IMR-90 (cell line): ENCODE data around the gene HNRNPUL1. TPM values are rescaled to one million over a fixed set of nuclear protein-coding genes. Genes with fewer than 3 reads are reported as not detected.

ENCODE experiments used
- ATAC-seq: fragments of 200-7000 bp; cut with Tn5 transposase; 2 replicates; pipeline ENCODE4 v1.9.1; 2020; ENCODE audit warnings: low read depth, mild to moderate bottlenecking, moderate library complexity
- BruUV-seq: library from RNA; stranded (reverse); fragments of 400-500 nt; replicated peaks from 2 replicates; lab custom pipeline; 2021; lab: Mats Ljungman, UMichigan
- CTCF ChIA-PET: fragments of 300-600 bp; formaldehyde crosslinking; extraction: SDS; loops from one replicate; lab custom pipeline; 2021; ENCODE audit warnings: antibody characterized with exemption; lab: Yijun Ruan, JAX
- POLR2A ChIA-PET: fragments of 300-600 bp; sonication (Branson Sonifier 250); formaldehyde crosslinking; loops from one replicate; lab custom pipeline; 2022; ENCODE audit warnings: antibody characterized with exemption; ENCODE audit not compliant: unreplicated experiment; lab: Charles Lee
- DNase-seq: peaks from one replicate; pipeline ENCODE4 v3.0.0; 2013
- H2AFZ ChIP-seq: replicated peaks from 2 replicates; pipeline ENCODE3; 2013; ENCODE audit warnings: low read length, mild to moderate bottlenecking; ENCODE audit not compliant: poor library complexity
- H2AK5ac ChIP-seq: 2 replicates; pipeline ENCODE4 v1.6.1; 2013; ENCODE audit warnings: low read depth, low read length, inconsistent platforms
- H2AK9ac ChIP-seq: replicated peaks from 2 replicates; pipeline ENCODE3; 2013; ENCODE audit warnings: mild to moderate bottlenecking, low read depth, low read length, moderate library complexity; ENCODE audit not compliant: poor library complexity
- H2BK120ac ChIP-seq: 2 replicates; pipeline ENCODE4 v1.6.1; 2013; ENCODE audit warnings: low read depth, low read length, inconsistent platforms
- H2BK15ac ChIP-seq: 3 replicates; pipeline ENCODE4 v1.6.1; 2013; ENCODE audit warnings: low read depth, low read length, inconsistent platforms
- H2BK20ac ChIP-seq: 2 replicates; pipeline ENCODE4 v1.6.1; 2013; ENCODE audit warnings: low read depth, mild to moderate bottlenecking, inconsistent platforms, low read length, moderate library complexity
- H2BK5ac ChIP-seq: 2 replicates; pipeline ENCODE4 v1.6.1; 2013; ENCODE audit warnings: mild to moderate bottlenecking, low read depth, low read length, inconsistent platforms; ENCODE audit not compliant: poor library complexity, severe bottlenecking
- H3K14ac ChIP-seq: replicated peaks from 2 replicates; pipeline ENCODE4 v1.6.1; 2013; ENCODE audit warnings: low read depth, low read length, inconsistent platforms
- H3K18ac ChIP-seq: 2 replicates; pipeline ENCODE4 v1.6.1; 2013; ENCODE audit warnings: low read depth, low read length, control low read depth
- H3K23ac ChIP-seq: 2 replicates; pipeline ENCODE4 v1.6.1; 2013; ENCODE audit warnings: low read depth, low read length, inconsistent platforms
- H3K27ac ChIP-seq: 2 replicates; pipeline ENCODE4 v1.5.1; 2013; ENCODE audit warnings: mild to moderate bottlenecking, control low read depth, low read length; ENCODE audit not compliant: insufficient read depth
- H3K27me3 ChIP-seq: 2 replicates; pipeline ENCODE4 v1.6.1; 2013; ENCODE audit warnings: low read length; ENCODE audit not compliant: control insufficient read depth, insufficient read depth
- H3K36me3 ChIP-seq: 2 replicates; pipeline ENCODE4 v1.6.1; 2013; ENCODE audit warnings: low read length, mixed read lengths; ENCODE audit not compliant: control insufficient read depth, insufficient read depth
- H3K4ac ChIP-seq: 2 replicates; pipeline ENCODE4 v1.6.1; 2013; ENCODE audit warnings: low read depth, low read length, inconsistent platforms
- H3K4me1 ChIP-seq: 2 replicates; pipeline ENCODE4 v1.6.1; 2013; ENCODE audit warnings: low read length, mixed read lengths; ENCODE audit not compliant: control insufficient read depth, insufficient read depth
- H3K4me2 ChIP-seq: 2 replicates; pipeline ENCODE4 v1.6.1; 2013; ENCODE audit warnings: low read depth, mild to moderate bottlenecking, control low read depth, low read length, moderate library complexity
- H3K4me3 ChIP-seq: 2 replicates; pipeline ENCODE4 v1.5.1; 2013; ENCODE audit warnings: low read depth, mild to moderate bottlenecking, control low read depth, low read length, moderate library complexity; ENCODE audit not compliant: insufficient read depth
- H3K56ac ChIP-seq: 2 replicates; pipeline ENCODE4 v1.6.1; 2013; ENCODE audit warnings: low read length, inconsistent platforms; ENCODE audit not compliant: insufficient read depth; ENCODE audit errors: extremely low read depth
- H3K79me1 ChIP-seq, 2 experiments: 2 replicates each; pipeline ENCODE4 v1.6.1; 2013; ENCODE audit warnings: low read length in 2 of 2, inconsistent platforms in 1 of 2, low read depth in 1 of 2
- H3K9ac ChIP-seq: 2 replicates; pipeline ENCODE4 v1.6.1; 2013; ENCODE audit warnings: low read depth, low read length, control low read depth
- H3K9me1 ChIP-seq: 2 replicates; pipeline ENCODE4 v1.6.1; 2013; ENCODE audit warnings: low read length, inconsistent platforms; ENCODE audit not compliant: insufficient read depth
- H3K9me3 ChIP-seq: 2 replicates; pipeline ENCODE4 v1.6.1; 2013; ENCODE audit warnings: low read length; ENCODE audit not compliant: control insufficient read depth, insufficient read depth
- H4K20me1 ChIP-seq: 2 replicates; pipeline ENCODE4 v1.6.1; 2013; ENCODE audit warnings: low read length, inconsistent platforms; ENCODE audit not compliant: insufficient read depth
- H4K5ac ChIP-seq: 2 replicates; pipeline ENCODE4 v1.6.1; 2013; ENCODE audit warnings: mild to moderate bottlenecking, low read depth, low read length, control low read depth
- H4K8ac ChIP-seq, 2 experiments: 2 replicates each; pipeline ENCODE4 v1.6.1; 2013; ENCODE audit warnings: low read depth in 2 of 2, low read length in 2 of 2, control low read depth in 1 of 2, inconsistent platforms in 1 of 2
- H4K91ac ChIP-seq: 2 replicates; pipeline ENCODE4 v1.6.1; 2013; ENCODE audit warnings: low read depth, low read length, inconsistent platforms; ENCODE audit not compliant: insufficient read depth
- CHD1 ChIP-seq: IDR thresholded peaks from 2 replicates; pipeline ENCODE4 v1.6.1; 2012; ENCODE audit warnings: low read depth, low read length, improper control_type of control experiment
- FOS ChIP-seq: fragments of 150-350 bp; IDR thresholded peaks from 2 replicates; pipeline ENCODE4 v1.6.1; 2016; ENCODE audit warnings: low read depth, low read length
- MAFK ChIP-seq: IDR thresholded peaks from 2 replicates; pipeline ENCODE4 v1.6.1; 2012; ENCODE audit warnings: low read depth, low read length, improper control_type of control experiment
- RAD21 ChIP-seq: IDR thresholded peaks from 2 replicates; pipeline ENCODE4 v1.6.1; 2012; ENCODE audit warnings: low read length, improper control_type of control experiment
- WGBS, 2 experiments: methylation state at CpG; one replicate each; pipeline versions ENCODE4 v1.1.5 to v1.1.7; 2013; ENCODE audit warnings: missing lambda C conversion rate in 2 of 2; ENCODE audit not compliant: insufficient read length in 1 of 2; ENCODE audit errors: extremely low coverage in 2 of 2; 5-methylcytosine and 5-hydroxymethylcytosine counted together
- dilution Hi-C: fragments of 300-500 bp; cut with HindIII; formaldehyde crosslinking; loops from one replicate; pipeline ENCODE4 v1.14.3; 2018; ENCODE audit warnings: low sequenced_read_pairs; ENCODE audit not compliant: unreplicated experiment
- in situ Hi-C: fragments of 300-500 bp; cut with MboI; formaldehyde crosslinking; loops from 3 replicates; pipeline ENCODE4 v1.14.3; 2019; ENCODE audit warnings: low sequenced_read_pairs, inconsistent platforms, mixed read lengths
- intact Hi-C: fragments of 100-400 bp; cut with micrococcal nuclease; formaldehyde crosslinking; loops from 2 replicates; pipeline ENCODE4 v1.10.0; 2022
- polyA plus RNA-seq, 3 experiments: library from polyadenylated mRNA; depleted of rRNA; stranded (reverse); fragments of >200 nt; gene quantifications; 2 replicates each; pipeline ENCODE4 v1.2.3, GENCODE V29; 2012; ENCODE audit warnings: low replicate concordance in 1 of 3
- total RNA-seq: library from RNA; depleted of rRNA; stranded (reverse); fragments of >200 nt; gene quantifications from 2 replicates; pipeline ENCODE4 v1.2.3, GENCODE V29; 2012
- TF ChIP-seq, protein P1 (sequence below): conservative IDR thresholded peaks from 2 replicates; pipeline ENCODE4 v1.5.1; 2012; ENCODE audit warnings: mild to moderate bottlenecking, low read depth, low read length, improper control_type of control experiment
- TF ChIP-seq, protein P2 (sequence below): fragments of 150-350 bp; IDR thresholded peaks from 2 replicates; pipeline ENCODE4 v1.6.1; 2016; ENCODE audit warnings: low read depth, mild to moderate bottlenecking, low read length, moderate library complexity, borderline replicate concordance

HNRNPUL1 gene
- total and polyA plus RNA-seq, 2 of the 4 experiments (the other 2 are of a cell fraction): 50.7 to 67.3 TPM

DNA sequence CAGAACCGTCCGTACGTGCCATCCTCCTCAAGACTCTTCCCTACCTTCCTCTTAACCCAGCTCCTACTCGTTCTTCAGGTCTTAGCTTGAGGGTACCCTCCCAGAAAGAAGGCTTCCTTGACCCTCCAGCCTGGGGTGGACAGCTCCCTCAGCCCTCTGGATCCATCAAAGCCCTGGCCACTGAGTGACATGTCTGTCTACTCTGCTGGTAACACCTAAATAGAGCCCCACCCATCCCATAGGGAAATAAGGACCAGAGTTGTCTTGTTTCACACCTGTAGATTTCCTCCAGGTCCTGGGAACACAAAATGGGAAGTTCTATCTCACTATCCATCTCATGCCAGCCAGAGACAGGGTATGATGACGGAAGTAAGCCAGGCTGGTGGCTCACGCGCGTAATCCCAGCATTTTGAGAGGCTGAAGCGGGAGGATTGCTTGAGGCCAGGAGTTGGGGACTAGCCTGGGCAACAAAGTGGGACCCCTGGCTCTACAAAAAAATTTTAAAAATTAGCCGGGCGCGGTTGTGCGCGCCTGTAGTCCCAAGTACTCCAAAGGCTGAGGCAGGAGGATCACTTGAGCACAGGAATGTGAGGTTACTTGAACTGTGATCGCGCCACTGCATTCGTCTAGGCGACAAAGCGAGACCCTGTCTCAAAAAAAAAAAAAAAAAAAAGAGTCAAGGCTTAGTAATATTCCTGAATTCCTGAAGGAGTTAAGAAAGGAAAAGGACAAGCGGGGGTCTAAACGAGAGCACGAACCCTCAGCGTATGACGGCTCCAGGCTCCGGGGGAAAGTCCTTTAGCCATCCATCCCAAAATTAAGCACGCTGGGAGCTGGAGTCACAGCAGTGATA lies 45.2 kb downstream of the HNRNPUL1 start:
- Histone ChIP-seq H4K5ac (peak overlapping the region; percentile 97), H3K4me2 (peak overlapping the region; percentile 88), H3K36me3 (peaks cover 43% of the 10 kb centered on the region), H2BK120ac (peak overlapping the region; percentile 91), H2BK5ac (peak overlapping the region; percentile 93), H2AK9ac (peak overlapping the region; percentile 95), H2BK20ac (peak overlapping the region; percentile 72; the same call in 1 of the 2 replicates), H3K23ac (peak overlapping the region; percentile 100), H4K8ac (peak overlapping the region; percentile 97 to 98), H2BK15ac (peak overlapping the region; percentile 63; the same call in 2 of the 3 replicates), H3K9ac (peak overlapping the region; percentile 100), H3K56ac (peak overlapping the region; percentile 99), H4K91ac (peak overlapping the region; percentile 94), H3K27me3 (no peaks in the 10 kb centered on the region), H4K20me1 (peaks cover 22% of the 10 kb centered on the region; the same call in 1 of the 2 replicates), H3K27ac (peak overlapping the region; percentile 96), H3K79me1 (peaks cover 16 to 52% of the 10 kb centered on the region in 2 experiments; a peak in 3 of 4 replicates), H3K18ac (peak overlapping the region; percentile 96), H3K4ac (peak overlapping the region; percentile 100), H2AFZ (peak overlapping the region; percentile 97), H3K4me1 (peaks cover 7% of the 10 kb centered on the region), H3K9me3 (no peaks in the 10 kb centered on the region), H3K14ac (peak overlapping the region; percentile 100), H3K4me3 (peak overlapping the region; percentile 72), H3K9me1 (no peaks in the 10 kb centered on the region; the same call in none of the 2 replicates), H2AK5ac (peak overlapping the region; percentile 33)
- intact Hi-C loops (loop anchor here (1.0 to 5.0 kb wide), 4 partner anchors 43 to 335 kb away; partner anchors contain the start of genes AXL and HNRNPUL1), dilution Hi-C loops (no loop called here), in situ Hi-C loops (no loop called here)
- TF ChIP-seq, protein P1, sequence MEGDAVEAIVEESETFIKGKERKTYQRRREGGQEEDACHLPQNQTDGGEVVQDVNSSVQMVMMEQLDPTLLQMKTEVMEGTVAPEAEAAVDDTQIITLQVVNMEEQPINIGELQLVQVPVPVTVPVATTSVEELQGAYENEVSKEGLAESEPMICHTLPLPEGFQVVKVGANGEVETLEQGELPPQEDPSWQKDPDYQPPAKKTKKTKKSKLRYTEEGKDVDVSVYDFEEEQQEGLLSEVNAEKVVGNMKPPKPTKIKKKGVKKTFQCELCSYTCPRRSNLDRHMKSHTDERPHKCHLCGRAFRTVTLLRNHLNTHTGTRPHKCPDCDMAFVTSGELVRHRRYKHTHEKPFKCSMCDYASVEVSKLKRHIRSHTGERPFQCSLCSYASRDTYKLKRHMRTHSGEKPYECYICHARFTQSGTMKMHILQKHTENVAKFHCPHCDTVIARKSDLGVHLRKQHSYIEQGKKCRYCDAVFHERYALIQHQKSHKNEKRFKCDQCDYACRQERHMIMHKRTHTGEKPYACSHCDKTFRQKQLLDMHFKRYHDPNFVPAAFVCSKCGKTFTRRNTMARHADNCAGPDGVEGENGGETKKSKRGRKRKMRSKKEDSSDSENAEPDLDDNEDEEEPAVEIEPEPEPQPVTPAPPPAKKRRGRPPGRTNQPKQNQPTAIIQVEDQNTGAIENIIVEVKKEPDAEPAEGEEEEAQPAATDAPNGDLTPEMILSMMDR: no peak
- TF ChIP-seq CHD1 (no peak), MAFK (no peak), FOS (no peak), RAD21 (no peak)
- TF ChIP-seq, protein P2, sequence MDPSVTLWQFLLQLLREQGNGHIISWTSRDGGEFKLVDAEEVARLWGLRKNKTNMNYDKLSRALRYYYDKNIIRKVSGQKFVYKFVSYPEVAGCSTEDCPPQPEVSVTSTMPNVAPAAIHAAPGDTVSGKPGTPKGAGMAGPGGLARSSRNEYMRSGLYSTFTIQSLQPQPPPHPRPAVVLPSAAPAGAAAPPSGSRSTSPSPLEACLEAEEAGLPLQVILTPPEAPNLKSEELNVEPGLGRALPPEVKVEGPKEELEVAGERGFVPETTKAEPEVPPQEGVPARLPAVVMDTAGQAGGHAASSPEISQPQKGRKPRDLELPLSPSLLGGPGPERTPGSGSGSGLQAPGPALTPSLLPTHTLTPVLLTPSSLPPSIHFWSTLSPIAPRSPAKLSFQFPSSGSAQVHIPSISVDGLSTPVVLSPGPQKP: no peak
- TSS peak; percentile 50 for BruUV-seq
- CTCF ChIA-PET: interaction anchor here (0.6 to 1.8 kb wide), 8 partner anchors 11 to 124 kb away, joined by 3 to 8 read pairs (median 4); no protein-coding TSS in a partner anchor
- DNase-seq (no peak), ATAC-seq (peak; percentile 1; the same call in 1 of the 2 replicates)
- POLR2A ChIA-PET: interaction anchor here (0.7 kb wide), 1 partner anchor 23 kb away, joined by 3 read pairs; no protein-coding TSS in a partner anchor
- WGBS, 2 experiments: 47% methylated on average over 3 of the region's 26 CpGs; no CpG with 5 or more reads in 1 of the 2 experiments
